ENCODE results near the gene CNDP2.

GRCh38 chr18:74496508-74497323 lies 553 bp downstream of the CNDP2 start:
- TF ChIP-seq CTCF (IDR thresholded peaks at IDR 0.05; ENCODE audit: low read length): peak; percentile 29
- TF ChIP-seq EZH2 (optimal IDR thresholded peaks at IDR 0.05; ENCODE audit: low read depth, low read length): no peak

All from MM.1S (cell line).